Femur (tissue), 1 donor: ENCODE data around the gene PYCR2.
A peak's percentile ranks its signal among the peaks of the same experiment; 100 is the strongest.
"Not testable (repeated sequence)": the region's sequence is repeated elsewhere in the genome, so short reads cannot be mapped to it uniquely, and the experiment has no call there.

ENCODE experiments used
- DNase-seq: peaks from one replicate; pipeline ENCODE4 v3.0.0-alpha.2; 2017

Gene PYCR2

GRCh38 chr1:225941942-225942222 lies 17.8 kb upstream of the PYCR2 start:
- DNase-seq: no peak

- DNase-seq: peak; percentile 86
Observed at GRCh38 chr1:225941187-225941941, 17.3 kb upstream of the PYCR2 start, which contains the start of gene LEFTY2. Gene LEFTY2 (minus strand): TSS chr1:225941220. CDS start chr1:225941140, 80 bp downstream.

- DNase-seq: peak; percentile 63
Observed at GRCh38 chr1:225940385-225941151, 16.5 kb upstream of the PYCR2 start.

- DNase-seq: not testable (repeated sequence)
Observed at GRCh38 chr1:225939939-225940310, 15.9 kb upstream of the PYCR2 start.

- DNase-seq: not testable (repeated sequence)
Observed at GRCh38 chr1:225939097-225939938, 15.3 kb upstream of the PYCR2 start.

- DNase-seq: no peak
Observed at GRCh38 chr1:225937048-225937968, 13.3 kb upstream of the PYCR2 start.

- no peak for DNase-seq
Observed at GRCh38 chr1:225936523-225936922, 12.5 kb upstream of the PYCR2 start.

DNA sequence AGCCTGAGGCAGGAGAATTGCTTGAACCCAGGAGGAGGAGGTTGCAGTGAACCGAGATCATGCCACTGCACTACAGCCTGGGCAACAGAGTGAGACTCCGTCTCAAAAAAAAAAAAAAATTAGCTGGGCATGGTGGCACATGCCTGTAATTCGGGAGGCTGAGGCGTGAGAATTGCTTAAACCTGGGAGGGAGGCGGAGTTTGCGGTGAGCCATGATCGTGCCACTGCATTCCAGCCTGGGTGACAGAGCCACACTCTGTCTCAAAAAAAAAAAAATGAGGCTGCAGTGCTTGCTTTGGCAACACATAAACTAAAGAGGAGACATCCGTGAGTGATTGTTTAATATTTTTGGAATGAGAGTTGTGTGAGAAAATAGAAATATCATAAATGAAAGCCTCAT lies 12.0 kb upstream of the PYCR2 start:
- DNase-seq: not testable (repeated sequence)

DNA sequence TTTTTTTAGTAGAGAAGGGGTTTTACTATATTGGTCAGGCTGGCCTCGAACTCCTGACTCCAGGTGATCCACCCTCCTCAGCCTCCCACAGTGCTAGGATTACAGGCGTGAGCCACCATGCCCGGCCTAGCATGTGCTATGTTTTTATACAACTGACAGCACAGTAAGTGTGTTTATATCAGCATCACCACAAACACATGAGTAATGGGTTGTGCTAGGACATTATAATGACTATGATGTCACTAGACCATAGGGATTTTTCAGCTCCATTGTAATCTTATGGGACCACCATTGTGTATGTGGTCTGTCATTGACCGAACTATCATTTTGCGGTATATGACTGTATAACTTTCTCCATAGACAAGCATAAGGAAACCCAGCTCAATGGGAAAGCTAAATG lies 10.7 kb upstream of the PYCR2 start:
- DNase-seq: no peak

DNA sequence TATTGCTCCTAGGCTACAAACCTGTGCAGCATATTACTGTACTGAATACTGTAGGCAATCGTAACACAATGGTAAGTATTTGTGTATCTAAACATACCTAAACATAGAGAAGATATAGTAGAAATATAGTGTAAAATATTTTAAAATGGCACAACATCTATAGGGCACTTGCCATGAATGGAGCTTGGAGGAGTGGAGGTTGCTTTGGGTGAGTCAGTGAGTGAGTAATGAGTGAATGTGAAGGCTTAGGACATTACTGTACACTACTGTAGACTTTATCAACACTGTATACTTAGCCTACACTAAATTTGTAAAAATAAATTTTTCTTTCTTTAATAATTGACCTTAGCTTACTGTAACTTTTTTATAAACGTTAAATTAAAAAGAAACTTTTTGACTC lies 9.0 kb upstream of the PYCR2 start:
- DNase-seq: no peak

DNA sequence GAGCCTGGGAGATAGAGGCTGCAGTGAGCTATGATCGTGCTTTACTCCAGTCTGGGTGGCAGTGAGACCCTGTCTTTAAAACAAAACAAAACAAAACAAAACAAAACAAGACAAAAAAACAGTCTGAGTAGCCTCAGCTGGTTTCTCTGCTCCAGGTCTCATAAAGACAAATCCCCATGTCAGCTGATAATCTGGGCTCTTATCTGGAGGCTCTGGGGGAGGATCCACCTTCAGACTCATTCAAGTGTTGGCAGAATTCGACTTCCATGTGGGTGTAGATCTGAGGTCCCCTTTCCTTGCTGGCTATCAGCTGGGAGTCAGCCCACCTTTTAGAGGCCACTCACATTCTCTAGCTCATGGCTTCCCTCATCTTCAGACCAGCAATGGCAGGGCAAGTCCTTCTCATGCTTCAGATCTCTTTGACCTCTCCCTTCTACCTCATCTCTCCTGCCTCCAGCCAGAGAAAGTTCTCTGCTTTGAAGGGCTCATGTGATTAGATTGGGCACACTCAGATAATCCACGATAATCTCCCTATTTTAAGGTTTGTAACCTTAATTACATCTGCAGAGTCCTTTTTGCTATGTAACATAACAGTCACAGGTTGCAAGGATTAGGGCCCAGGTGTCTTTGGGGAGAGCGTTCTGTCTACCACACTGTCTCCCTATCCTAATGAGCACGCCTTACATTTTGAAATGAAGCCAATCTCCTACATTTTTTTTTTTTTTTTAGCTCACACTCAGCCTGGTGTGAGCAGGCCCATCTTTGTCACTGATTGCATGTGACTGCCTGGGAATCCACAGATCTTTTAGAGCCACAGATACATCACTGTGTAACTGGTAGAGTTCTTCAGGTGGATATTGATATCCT lies 7.5 kb upstream of the PYCR2 start:
- no peak for DNase-seq

DNA sequence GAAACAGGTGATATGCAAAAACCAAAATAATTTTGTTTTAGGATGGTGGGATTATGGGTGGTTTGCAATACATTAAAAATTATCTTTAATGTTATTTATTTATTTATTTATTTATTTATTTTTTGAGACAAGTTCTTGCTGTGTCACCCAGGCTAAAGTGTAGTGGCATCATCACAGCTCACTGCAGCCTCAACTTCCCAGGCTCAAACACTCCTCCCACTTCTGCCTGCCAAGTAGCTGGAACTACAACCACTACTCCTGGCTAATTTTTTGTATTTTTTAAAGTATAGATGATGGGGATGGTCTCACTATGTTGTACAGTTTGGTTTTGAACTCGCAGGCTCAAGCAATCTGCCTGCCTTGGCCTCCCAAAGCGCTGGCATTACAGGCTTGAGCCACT lies 6.5 kb upstream of the PYCR2 start:
- no peak for DNase-seq

DNA sequence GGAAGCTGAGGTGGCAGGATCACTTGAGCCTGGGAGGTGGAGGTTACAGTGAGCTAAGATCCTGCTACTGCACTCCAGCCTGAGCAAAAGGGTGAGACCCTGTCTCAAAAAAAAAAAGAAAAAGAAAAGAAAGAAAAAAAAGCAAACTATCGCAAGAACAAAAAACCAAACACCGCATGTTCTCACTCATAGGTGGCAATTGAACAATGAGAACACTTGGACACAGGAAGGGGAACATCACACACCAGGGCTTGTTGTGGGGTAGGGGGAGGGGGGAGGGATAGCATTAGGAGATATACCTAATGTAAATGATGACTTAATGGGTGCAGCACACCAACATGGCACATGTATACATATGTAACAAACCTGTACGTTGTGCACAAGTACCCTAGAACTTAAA lies 5.4 kb upstream of the PYCR2 start:
- not testable (repeated sequence) for DNase-seq

- DNase-seq: no peak
Observed at GRCh38 chr1:225928186-225929175, 4.4 kb upstream of the PYCR2 start.

DNA sequence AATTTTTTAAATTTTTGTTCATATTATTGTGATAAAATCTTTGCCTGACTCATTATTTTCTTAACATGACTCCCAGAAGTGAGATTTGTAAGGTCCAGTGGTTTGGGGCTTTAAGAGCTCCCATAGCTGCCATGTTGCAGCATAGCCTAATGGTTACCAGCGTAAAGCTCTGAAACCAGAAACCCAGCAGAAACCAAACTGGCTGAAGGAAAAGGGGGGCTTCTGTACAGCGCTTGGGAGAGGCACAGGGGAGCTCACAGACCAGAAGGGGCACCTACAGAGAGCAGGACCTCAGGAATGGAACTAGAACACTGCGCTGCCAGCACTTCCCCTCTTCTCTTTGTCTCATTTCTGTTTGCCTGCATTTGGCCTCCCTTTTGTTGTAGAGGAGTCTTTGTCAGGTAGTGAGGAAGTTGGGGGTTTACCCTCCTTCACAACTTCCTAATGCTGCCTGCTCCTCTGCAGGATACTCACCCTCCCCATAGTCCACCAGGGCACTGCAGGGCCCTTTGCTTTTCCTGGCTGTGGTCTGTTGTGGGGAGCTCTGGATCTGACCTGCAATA lies 2.6 kb upstream of the PYCR2 start:
- DNase-seq: no peak

DNA sequence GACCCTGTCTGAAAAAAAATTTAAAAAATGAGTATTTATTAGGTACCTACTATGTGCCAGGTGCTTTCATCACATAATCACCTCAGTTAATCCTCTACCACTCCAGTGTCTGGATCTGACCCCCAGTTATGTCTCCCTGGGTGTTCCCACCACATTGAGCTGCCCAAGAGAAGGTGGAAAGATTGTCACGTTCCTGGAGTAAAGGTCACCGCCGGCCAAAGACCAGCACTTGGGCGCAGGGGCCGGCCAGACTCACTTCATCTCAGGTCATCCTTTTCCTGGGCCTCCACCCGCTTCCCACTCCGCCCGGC lies 714 bp downstream of the PYCR2 start:
- DNase-seq: no peak

DNA sequence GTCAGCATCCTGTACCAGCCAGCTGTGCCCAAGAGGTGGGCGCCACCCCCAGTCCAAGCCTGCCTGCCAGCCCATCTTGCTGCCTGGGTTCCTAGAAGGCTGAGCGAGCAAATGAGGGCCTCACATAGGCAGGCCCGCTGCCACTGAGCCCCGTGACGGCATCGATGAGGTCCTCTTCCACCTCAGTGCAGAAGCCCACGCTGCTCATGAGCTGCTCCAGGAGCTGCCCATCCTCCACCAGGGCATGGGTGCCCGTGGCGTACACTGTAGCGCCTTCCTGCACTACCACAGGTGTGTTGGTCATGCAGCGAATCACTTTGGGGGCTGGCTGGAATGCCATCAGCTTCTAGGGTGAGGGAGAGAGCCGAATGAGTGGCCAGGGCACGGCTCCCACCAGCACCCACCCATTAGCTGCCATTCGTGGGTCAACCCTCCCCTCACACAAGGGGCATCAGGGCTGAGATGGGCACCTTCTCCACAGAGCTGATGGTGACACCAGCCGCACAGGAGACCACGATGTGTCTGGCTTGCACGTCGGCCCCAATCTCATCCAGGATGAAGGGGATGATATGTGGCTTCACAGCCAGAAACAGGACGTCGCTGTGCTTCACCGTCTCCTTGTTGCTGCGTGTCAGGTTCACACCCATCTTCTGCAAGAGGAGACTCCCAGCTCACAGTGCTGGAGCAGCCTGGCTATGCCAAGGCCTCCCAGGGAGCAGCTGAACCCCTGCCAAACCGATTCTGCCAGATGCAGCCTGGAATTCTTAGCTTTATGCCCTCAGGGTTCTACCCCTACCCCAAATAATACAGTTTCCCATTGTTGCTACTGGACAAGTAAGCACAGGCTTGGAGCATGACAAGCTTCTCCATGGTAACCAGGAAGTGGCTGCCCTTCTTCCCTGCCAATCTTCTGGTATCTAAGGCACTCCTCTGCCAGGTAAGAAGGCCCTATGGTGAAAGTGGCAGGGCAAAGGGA lies 2.0 kb downstream of the PYCR2 start:
- no peak for DNase-seq

- peak; percentile 40 for DNase-seq
Observed at GRCh38 chr1:225919906-225920305, 4.1 kb downstream of the PYCR2 start.

DNA sequence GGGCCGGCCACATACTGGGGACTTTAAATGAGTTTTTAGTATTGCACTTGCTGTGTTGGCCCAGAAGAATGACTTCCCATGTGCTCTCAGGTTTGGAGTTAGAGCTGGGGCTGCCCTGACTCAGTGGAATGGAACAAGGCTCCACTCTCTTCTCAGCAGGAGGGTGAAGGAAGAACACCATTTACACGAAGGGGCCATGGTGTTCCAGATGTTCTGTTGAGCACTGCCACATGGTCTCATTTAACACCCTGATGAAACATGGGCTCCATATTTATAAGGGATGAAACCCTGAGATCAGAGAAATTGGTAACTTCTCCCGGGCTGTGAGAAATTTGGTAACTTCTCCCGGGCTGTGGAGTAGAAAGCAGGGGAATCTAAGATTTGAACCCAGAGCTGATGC lies 5.8 kb downstream of the PYCR2 start:
- DNase-seq: no peak
